Stomach (tissue), 4 donors: ENCODE measurements around the gene DNASE1L2.

Experiments
- CTCF ChIP-seq, 7 experiments: fragments of 450-650 bp in 4 of 7; fragments of 200-600 bp in 3 of 7; sonication (generic) in 3 of 7; IDR thresholded peaks; one replicate each; pipeline ENCODE4 v1.5.1; 2016 to 2019; ENCODE audit warnings: antibody characterized with exemption in 7 of 7, control low read depth in 2 of 7, mild to moderate bottlenecking in 1 of 7
- EP300 ChIP-seq: sonication (generic); formaldehyde crosslinking; IDR thresholded peaks from one replicate; pipeline ENCODE4 v1.6.1; 2017; ENCODE audit warnings: antibody characterized with exemption

- no peak for TF ChIP-seq EP300
- TF ChIP-seq CTCF (IDR thresholded peaks at IDR 0.05), result no peak
These were observed 39.9 kb upstream of the DNASE1L2 start, which contains the start of gene CASKIN1 for GRCh38 chr16:2196162-2196980.
